Superior temporal gyrus (tissue), 1 donor: Measurements from ENCODE around the gene TBL3.

ENCODE experiments used
- DNase-seq: peaks from one replicate; pipeline ENCODE4 v3.0.0-alpha.2; 2016; ENCODE audit errors: extremely low spot score

Gene TBL3

GRCh38 chr16:2016407-2016922 lies 44.6 kb downstream of the TBL3 start:
- DNase-seq, result no peak

DNA sequence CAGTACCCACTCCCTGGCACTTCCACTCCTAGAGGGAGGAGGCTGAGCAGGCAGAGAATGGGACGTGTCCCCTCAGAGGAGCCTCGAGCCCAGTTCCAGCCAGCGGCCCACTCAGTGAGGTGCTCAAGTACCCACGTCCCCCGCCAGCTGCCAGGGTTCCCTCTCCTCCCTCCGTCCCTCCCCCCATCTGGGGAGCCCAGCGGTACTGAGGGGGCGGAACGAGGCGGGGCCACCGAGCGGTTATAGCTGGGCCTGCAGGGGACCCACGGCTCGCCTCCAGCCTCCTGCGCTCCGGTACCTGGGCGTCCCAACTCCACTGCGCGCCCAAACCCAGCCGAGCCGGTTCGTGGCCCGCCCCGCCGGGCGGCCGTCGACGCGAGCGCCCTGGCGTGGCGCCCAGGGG lies 47.7 kb downstream of the TBL3 start, which contains the start of gene NPW:
Gene NPW, plus strand, starts transcription at position 268 of the 403 bp plus-strand sequence.
- no peak for DNase-seq

GRCh38 chr16:2019921-2020831 lies 48.3 kb downstream of the TBL3 start:
- no peak for DNase-seq

DNA sequence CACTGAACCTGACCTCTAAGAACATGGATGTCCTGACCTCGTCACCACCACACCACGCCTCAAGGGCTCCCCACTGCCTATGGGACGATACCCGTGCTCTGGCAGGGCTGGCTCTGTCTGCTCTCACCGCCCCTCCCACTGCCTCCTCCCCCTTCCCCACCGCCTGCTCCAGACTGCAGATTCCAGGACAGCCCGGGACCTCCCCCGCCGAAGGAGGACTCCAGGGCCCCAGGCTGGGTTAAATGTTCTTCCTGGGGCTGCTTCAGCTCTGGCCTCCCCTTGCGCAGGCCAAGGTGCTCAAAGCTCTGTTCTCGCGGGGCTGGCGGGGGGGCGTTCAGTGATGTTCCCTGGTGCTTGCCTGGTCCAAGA lies 50.9 kb downstream of the TBL3 start:
- no peak for DNase-seq

DNA sequence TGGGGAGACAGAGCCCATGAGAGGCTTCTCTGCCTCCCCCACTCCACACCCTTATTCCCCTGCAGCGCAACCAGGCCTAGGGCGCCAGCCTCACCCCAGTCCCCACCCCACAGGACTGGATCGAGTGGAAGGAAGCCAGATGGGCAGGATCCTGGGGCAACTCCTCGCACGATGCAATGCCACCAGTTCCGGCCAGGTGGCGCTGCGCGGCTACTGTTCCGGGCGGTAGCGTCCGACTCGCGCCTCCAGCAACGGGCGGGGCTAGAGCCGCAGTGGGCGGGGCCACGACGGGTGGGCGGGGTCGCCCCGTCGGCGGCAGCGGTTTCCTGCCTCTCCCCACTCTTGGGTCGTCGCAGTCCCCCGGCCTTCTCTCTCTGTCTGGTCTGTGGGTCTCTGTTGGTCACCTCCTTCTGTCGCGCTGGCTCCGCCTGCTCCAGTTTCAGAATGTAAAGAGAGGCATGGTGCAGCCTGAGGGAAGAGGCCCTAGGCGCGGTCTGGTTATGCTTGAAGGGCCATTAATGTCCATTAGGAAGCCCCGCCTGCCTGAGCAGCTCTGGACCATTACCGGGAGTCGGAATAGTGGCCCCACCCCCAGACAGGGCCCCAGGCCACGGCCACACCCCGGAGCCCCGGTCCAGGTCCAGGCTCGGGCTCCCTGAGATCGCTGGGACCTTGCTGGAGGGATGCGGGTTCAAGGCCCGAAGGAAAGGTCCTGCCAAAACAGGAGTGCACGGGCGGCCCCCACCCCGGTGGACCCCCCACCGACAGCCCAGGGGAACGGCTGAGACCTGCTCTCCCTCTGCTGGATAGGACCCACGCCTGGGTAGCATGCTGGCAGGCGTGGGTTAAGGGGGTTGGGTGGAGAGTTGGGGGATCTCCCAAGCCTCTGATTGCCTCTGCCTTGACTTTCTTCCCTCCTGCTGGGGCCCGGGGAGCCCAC lies 51.5 kb downstream of the TBL3 start:
- peak; percentile 94 for DNase-seq

DNA sequence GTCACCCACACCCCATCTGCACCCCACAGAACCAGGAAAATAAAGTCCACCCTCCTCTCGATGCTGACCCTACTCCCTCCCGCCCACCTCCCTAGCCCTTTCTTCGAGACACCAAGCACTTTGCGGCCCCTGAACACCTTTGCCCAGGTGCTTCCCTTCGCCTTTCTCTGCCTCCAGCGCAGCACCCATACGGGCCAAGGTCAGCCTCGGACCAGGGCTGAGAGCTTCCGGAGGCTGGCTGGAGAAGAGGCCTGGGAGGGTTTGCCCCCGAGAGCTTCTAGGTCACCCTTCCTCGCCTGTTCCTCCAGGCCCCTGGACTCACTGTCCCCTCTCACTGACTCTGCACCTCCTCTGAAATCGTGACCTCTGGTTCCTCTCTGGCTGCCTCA lies 52.2 kb downstream of the TBL3 start:
- DNase-seq, result no peak

DNA sequence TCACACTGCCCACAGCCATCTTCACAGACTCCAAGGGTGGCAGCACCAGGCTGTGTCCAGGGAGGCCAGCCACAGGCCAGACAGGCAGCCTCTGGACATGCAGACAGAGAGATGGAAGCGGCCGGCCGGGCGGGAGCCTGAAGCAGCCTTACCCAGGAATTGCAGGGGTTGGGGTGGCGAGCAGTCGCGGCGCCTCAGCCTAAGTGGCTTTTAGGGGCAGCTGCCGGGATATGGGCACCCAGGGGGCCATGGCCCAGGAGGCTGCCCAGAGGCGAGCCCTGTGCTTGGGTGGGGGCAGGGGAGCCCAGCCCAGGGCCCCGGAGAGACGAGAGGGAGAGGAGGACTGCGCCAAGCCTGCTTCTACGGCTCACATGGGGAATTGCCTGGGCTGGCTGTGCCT lies 53.4 kb downstream of the TBL3 start:
- no peak for DNase-seq

DNA sequence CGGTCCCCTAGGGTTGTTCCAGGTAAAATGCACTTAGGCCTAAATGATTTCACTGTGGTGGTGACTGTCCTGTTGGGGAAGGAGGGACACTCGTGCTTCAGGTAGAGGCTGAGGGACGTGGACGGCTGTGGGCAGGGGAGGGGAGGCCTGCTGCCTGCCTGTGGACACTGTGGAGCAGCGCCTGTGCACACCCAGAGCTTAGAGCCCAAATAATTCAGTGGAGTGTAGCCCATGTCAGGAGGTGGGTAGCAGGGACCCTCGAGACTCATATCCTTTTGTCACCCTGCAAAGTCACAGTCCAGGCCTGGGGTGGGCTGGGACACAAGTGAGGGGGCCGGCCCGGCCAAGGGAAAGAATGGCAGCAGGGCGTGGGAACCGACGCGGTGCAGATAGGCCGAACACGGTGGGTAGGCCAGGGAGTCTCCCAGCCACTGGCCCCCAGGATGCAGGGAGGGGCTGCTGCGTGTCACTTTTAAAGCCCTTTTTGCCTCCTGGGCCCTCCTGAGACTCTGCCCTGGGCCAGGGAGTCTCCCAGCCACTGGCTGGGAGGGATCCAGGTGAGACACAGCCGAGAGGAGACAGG lies 54.1 kb downstream of the TBL3 start:
- DNase-seq, result no peak

DNA sequence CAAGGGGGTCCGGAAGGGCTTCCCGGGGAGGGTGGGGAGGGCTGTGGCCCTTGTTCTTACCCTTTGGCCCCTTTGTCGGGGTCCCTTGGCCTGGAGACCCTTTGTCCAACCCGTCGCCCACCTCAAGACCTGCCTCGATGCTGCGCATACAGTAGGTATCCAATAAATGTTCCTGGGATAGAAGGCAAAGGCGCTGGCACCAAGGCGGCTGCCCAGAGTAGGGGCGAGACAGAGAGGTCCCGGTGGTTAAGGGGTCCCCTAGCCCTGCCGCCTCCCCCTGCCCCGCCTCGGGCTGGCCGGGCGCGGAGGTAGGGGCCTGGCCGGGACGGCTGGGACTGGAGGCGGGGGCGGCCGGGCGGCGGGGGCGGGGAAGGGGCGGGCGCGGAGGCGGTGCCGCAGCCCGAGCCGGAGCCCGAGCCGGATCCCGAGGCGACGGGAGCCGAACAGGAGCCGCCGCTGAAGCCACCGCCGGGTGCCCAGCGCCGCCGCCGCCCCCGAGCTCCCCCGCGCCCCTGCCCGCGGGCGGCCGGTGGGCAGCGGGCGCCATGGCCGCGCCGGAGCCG lies 54.7 kb downstream of the TBL3 start, which contains the start of gene NHERF2:
Gene NHERF2, plus strand, starts transcription at position 442 of the 563 bp plus-strand sequence. Its CDS starts 104 bp downstream, at position 546.
- DNase-seq, result no peak

- DNase-seq, result no peak
These were observed 55.5 kb downstream of the TBL3 start for GRCh38 chr16:2027024-2028010.

DNA sequence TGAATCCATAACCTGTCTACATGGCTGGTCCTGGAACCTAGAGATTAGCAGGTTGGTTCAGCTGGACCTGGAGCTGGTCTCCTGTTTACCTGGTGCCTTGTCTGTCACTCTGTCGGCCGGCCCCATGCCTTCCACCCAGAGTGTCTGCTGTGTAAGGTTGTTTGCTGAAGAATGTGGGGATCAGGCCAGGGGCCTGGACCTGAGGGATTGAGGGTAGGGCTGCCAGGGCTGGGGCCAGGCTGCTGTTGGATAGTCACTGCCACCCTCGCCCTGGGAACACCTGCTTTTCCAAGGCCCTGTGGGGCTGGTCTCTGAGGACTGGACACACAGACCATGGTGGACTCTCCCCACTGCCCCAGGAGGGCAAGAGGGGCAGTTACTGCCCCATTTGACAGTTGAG lies 56.3 kb downstream of the TBL3 start:
- DNase-seq, result no peak

- DNase-seq, result no peak
These were observed 56.9 kb downstream of the TBL3 start for GRCh38 chr16:2028620-2029220.

- DNase-seq, result no peak
These were observed 57.5 kb downstream of the TBL3 start for GRCh38 chr16:2029350-2029749.

DNA sequence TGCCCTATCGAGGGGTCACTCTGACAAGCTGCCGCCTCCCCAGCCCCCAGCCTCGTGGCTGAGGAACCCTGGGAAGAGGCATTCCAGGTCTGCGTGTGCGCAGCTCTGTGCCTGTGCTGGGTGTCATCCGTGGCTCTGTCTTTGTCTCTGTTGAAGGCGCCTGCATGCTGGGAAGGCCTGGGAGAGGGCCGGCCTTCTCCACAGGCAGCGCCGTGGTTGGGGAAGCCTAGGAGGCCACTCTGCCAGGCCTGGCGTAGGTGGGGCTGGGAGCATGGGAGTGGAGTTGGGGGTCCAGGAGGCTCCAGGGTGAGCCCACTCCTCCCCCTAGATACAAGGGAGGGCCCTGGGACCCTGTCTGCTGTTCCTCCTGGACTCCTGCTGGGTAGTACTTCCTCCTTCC lies 58.2 kb downstream of the TBL3 start:
- no peak for DNase-seq

DNA sequence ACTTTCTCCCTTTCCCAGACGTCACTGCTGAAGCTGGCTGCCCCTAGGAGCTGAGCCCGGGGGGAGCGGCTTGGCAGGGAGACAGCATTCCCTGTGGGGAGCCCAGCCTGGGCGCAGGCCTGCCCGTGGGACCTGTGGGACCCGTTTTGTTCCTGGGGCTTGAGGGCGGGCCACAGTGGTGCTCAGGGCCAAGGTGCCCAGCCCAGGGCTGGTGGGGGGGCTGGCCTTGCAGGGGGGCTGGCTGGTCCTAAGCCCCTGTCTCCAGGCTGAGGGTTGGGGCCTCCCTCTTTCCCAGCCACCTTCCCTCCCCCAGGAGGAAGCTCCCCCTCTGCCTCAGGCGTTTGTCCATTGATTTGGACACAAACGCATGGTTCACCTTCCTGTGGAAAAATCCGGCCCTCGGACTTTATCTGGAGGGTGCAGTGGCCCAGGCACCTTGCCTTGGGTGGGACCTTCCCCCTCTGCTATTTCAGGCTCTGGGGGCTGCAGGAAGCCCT lies 59.3 kb downstream of the TBL3 start:
- DNase-seq, result no peak
